GM12873 (cell line): ENCODE measurements around the gene WDR33.

Experiments used
- TF ChIP-seq, protein P1 (sequence below): IDR thresholded peaks from 2 replicates; pipeline ENCODE4 v1.5.1; 2012; ENCODE audit warnings: low read depth, mild to moderate bottlenecking, moderate library complexity, low read length, control low read depth; ENCODE audit not compliant: insufficient read depth; ENCODE audit errors: missing control alignments

The WDR33 gene

GRCh38 chr2:127706215-127706990, 104.6 kb downstream of the WDR33 start:
- TF ChIP-seq, protein P1, sequence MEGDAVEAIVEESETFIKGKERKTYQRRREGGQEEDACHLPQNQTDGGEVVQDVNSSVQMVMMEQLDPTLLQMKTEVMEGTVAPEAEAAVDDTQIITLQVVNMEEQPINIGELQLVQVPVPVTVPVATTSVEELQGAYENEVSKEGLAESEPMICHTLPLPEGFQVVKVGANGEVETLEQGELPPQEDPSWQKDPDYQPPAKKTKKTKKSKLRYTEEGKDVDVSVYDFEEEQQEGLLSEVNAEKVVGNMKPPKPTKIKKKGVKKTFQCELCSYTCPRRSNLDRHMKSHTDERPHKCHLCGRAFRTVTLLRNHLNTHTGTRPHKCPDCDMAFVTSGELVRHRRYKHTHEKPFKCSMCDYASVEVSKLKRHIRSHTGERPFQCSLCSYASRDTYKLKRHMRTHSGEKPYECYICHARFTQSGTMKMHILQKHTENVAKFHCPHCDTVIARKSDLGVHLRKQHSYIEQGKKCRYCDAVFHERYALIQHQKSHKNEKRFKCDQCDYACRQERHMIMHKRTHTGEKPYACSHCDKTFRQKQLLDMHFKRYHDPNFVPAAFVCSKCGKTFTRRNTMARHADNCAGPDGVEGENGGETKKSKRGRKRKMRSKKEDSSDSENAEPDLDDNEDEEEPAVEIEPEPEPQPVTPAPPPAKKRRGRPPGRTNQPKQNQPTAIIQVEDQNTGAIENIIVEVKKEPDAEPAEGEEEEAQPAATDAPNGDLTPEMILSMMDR = no peak

DNA sequence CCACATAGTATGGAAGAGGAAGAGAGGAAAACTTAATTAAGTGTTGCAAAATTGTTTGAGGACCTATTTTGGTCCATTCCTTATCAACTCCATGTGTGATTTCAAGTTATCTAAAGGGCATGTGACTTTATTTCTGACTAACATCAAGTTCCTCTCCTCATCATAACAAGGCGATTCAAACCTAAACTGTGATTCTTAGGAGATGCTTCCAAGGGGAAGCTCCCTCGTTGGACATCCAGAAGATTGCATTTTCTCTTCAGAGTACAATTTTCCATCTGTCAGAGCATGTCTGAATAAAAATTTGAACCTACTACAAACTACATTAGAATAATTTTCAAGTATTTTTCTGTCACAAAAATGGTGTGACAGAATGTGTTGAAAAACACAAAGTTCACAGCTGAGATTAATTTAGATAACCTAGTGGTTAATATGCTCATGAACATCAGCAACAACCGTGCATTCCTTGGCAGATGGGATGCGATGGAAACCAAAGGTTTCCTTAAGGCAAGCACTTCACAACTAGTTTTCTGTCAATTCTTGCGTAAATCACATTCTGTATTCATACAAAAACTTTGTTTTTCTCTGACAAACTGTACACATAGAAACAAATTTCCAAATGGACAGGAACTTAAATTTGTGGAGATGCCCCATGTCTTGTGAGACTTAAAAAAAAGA, 105.4 kb downstream of the WDR33 start:
- TF ChIP-seq, protein P1 = no peak

- TF ChIP-seq, protein P1 = no peak
These were observed 106.2 kb downstream of the WDR33 start for GRCh38 chr2:127704641-127705390.

DNA sequence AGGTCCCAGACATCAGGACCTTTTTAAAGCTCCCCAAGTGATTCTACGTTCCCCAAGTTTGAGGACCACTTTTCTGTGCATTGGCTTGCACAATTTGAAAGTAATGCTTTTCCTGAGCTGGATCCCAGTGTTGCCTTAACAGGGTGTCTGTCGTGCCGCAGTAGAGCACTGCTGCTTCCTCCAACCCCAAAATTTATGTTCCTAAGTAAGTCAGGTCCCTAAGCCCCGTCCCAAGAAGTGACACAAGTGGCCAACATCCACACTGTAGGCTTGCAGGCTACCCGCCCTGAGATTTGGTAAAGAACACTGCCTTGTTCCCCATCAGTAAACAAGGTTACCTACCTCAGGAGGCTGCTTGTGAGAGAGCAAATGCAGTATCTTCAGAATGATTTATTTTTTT, 107.7 kb downstream of the WDR33 start:
- TF ChIP-seq, protein P1 = no peak

GRCh38 chr2:127702395-127703009, 108.5 kb downstream of the WDR33 start:
- TF ChIP-seq, protein P1 = no peak

DNA sequence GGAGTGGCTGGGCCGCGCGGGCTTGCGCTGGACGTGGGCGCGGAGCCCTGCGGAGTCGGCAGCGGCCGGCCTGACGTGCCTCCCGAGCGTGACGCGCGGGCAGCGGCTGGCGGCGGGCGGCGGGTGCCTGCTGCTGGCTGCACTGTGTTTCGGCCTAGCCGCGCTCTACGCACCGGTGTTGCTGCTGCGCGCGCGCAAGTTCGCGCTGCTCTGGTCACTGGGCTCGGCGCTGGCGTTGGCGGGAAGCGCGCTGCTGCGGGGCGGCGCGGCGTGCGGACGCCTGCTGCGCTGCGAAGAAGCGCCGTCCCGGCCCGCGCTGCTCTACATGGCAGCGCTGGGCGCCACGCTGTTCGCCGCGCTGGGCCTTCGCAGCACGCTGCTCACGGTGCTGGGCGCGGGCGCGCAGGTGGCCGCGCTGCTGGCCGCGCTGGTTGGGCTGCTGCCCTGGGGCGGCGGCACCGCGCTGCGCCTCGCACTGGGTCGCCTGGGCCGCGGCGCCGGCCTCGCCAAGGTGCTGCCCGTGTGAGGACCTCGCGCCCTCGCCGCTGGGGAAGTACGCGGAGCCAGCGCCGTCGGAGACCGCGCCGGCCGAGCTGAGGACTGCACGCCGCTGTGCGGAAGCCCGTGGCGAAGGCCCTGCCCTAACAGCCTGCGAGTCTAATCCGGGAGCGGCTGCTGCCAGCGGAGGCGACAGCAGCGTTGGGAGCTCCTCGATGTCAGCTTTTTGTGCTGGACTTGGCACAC, 109.1 kb downstream of the WDR33 start:
- TF ChIP-seq, protein P1 = peak; percentile 42
